Loucy (cell line): ENCODE data around the gene ZNF536.

Experiments
- H2AFZ ChIP-seq: fragments of 200-600 bp; sonication (generic); 2 replicates; pipeline ENCODE4 v1.6.0; 2016; ENCODE audit warnings: antibody characterized with exemption, mild to moderate bottlenecking, low read length, moderate library complexity
- H3F3A ChIP-seq: fragments of 200-600 bp; 2 replicates; pipeline ENCODE4 v1.6.0; 2016; ENCODE audit warnings: antibody characterized with exemption, low read depth, mild to moderate bottlenecking
- H3K27me3 ChIP-seq: fragments of 200-600 bp; sonication (generic); 2 replicates; pipeline ENCODE4 v1.6.1; 2014; ENCODE audit warnings: low read length, mild to moderate bottlenecking; ENCODE audit not compliant: insufficient read depth, poor library complexity, severe bottlenecking
- H3K36me3 ChIP-seq: fragments of 200-600 bp; sonication (generic); 2 replicates; pipeline ENCODE4 v1.6.1; 2016; ENCODE audit warnings: low read length; ENCODE audit not compliant: insufficient read depth
- H3K4me1 ChIP-seq: fragments of 200-600 bp; sonication (generic); 2 replicates; pipeline ENCODE4 v1.5.1; 2014; ENCODE audit warnings: low read length, mild to moderate bottlenecking; ENCODE audit not compliant: insufficient read depth, poor library complexity, severe bottlenecking
- H3K4me2 ChIP-seq: fragments of 200-600 bp; sonication (generic); 2 replicates; pipeline ENCODE4 v1.6.0; 2014; ENCODE audit warnings: antibody characterized with exemption, low read length, low read depth, mild to moderate bottlenecking; ENCODE audit not compliant: poor library complexity, severe bottlenecking
- H3K4me3 ChIP-seq: fragments of 200-600 bp; sonication (generic); 2 replicates; pipeline ENCODE4 v1.5.1; 2014; ENCODE audit warnings: low read length, mild to moderate bottlenecking, mixed read lengths; ENCODE audit not compliant: poor library complexity, severe bottlenecking
- H3K79me2 ChIP-seq: fragments of 200-600 bp; sonication (generic); 2 replicates; pipeline ENCODE4 v1.6.1; 2014; ENCODE audit warnings: low read length; ENCODE audit not compliant: insufficient read depth
- H3K9ac ChIP-seq: fragments of 200-600 bp; sonication (generic); 2 replicates; pipeline ENCODE4 v1.6.0; 2014; ENCODE audit warnings: mild to moderate bottlenecking, low read depth, low read length, moderate library complexity; ENCODE audit not compliant: poor library complexity, severe bottlenecking
- H3K9me2 ChIP-seq: fragments of 200-600 bp; sonication (generic); replicated peaks from 2 replicates; pipeline ENCODE4 v1.6.1; 2016; ENCODE audit warnings: low read depth, low read length, mixed read lengths
- H3K9me3 ChIP-seq: fragments of 200-600 bp; sonication (generic); 2 replicates; pipeline ENCODE4 v1.6.1; 2014; ENCODE audit warnings: mild to moderate bottlenecking, antibody characterized with exemption, low read length, low read depth; ENCODE audit not compliant: insufficient read depth
- H4K20me1 ChIP-seq: fragments of 200-600 bp; sonication (generic); 2 replicates; pipeline ENCODE4 v1.6.0; 2014; ENCODE audit warnings: antibody characterized with exemption, low read length, mild to moderate bottlenecking; ENCODE audit not compliant: insufficient read depth, poor library complexity, severe bottlenecking
- EZH2phosphoT487 ChIP-seq: fragments of 200-600 bp; IDR thresholded peaks from 2 replicates; pipeline ENCODE4 v1.6.1; 2018; ENCODE audit warnings: antibody characterized with exemption, mild to moderate bottlenecking, moderate library complexity, borderline replicate concordance
- TF ChIP-seq, protein P1 (sequence below): fragments of 200-600 bp; sonication (generic); conservative IDR thresholded peaks from 2 replicates; pipeline ENCODE4 v1.5.1; 2014; ENCODE audit warnings: mild to moderate bottlenecking, antibody characterized with exemption, low read length

The ZNF536 gene

GRCh38 chr19:30556230-30556711 is 184.1 kb downstream of the ZNF536 start:
- H3K79me2 ChIP-seq = no peaks in the 10 kb centered on the region
- H3K4me2 ChIP-seq = no peak overlapping the region

DNA sequence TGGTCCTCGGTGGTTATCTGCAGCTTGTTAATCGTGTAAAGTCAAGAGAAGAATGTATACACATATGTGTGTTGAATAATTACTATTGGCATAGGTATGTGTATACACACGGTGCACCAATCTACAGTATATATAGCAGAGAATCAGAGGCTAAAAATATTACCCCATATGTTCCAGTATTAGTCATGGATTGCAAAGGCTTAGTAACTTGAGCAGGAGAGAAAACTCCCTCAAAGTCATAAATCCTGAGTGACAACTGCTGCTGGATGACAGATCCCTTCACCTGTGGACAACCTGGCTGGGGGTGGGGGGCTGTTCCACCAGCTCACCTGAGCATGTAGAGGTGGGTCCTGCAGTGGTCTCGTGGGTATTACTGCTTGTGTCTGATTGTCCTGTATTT is 185.0 kb downstream of the ZNF536 start:
- no peaks in the 10 kb centered on the region for H3K27me3 ChIP-seq

More at GRCh38 chr19:30556230-30556711, 184.1 kb downstream of the ZNF536 start:
- Histone ChIP-seq H3K4me1 (no peaks in the 10 kb centered on the region), H4K20me1 (no peaks in the 10 kb centered on the region), H3K9ac (no peak overlapping the region), H3K9me3 (no peaks in the 10 kb centered on the region; the same call in 1 of the 2 replicates), H2AFZ (no peak overlapping the region), H3K27me3 (no peaks in the 10 kb centered on the region), H3K4me3 (no peak overlapping the region), H3K36me3 (no peaks in the 10 kb centered on the region), H3F3A (no peaks in the 10 kb centered on the region), H3K9me2 (no peaks in the 10 kb centered on the region)
- no peak for TF ChIP-seq EZH2phosphoT487
- TF ChIP-seq, protein P1, sequence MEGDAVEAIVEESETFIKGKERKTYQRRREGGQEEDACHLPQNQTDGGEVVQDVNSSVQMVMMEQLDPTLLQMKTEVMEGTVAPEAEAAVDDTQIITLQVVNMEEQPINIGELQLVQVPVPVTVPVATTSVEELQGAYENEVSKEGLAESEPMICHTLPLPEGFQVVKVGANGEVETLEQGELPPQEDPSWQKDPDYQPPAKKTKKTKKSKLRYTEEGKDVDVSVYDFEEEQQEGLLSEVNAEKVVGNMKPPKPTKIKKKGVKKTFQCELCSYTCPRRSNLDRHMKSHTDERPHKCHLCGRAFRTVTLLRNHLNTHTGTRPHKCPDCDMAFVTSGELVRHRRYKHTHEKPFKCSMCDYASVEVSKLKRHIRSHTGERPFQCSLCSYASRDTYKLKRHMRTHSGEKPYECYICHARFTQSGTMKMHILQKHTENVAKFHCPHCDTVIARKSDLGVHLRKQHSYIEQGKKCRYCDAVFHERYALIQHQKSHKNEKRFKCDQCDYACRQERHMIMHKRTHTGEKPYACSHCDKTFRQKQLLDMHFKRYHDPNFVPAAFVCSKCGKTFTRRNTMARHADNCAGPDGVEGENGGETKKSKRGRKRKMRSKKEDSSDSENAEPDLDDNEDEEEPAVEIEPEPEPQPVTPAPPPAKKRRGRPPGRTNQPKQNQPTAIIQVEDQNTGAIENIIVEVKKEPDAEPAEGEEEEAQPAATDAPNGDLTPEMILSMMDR = no peak

GRCh38 chr19:30557927-30558557 is 185.9 kb downstream of the ZNF536 start:
- Histone ChIP-seq H3K36me3 (no peaks in the 10 kb centered on the region), H3K4me2 (no peak overlapping the region), H3K9me3 (no peaks in the 10 kb centered on the region; the same call in 1 of the 2 replicates), H3K79me2 (no peaks in the 10 kb centered on the region), H3K4me3 (no peak overlapping the region), H3K9ac (no peak overlapping the region), H3K27me3 (no peaks in the 10 kb centered on the region), H3K4me1 (no peaks in the 10 kb centered on the region), H4K20me1 (no peaks in the 10 kb centered on the region), H2AFZ (no peak overlapping the region), H3K9me2 (no peaks in the 10 kb centered on the region), H3F3A (no peaks in the 10 kb centered on the region)
- no peak for TF ChIP-seq EZH2phosphoT487
- TF ChIP-seq, protein P1 = no peak

More for the DNA sequence above, 185.0 kb downstream of the ZNF536 start:
- H2AFZ ChIP-seq = no peak overlapping the region
- no peaks in the 10 kb centered on the region for H3K79me2 ChIP-seq
- TF ChIP-seq EZH2phosphoT487 = no peak
- TF ChIP-seq, protein P1 = no peak
- H3K4me3 ChIP-seq = no peak overlapping the region
- no peaks in the 10 kb centered on the region for H3K4me1 ChIP-seq
- H3K36me3 ChIP-seq = no peaks in the 10 kb centered on the region
- H3F3A ChIP-seq = no peaks in the 10 kb centered on the region
- no peak overlapping the region for H3K9ac ChIP-seq
- H3K4me2 ChIP-seq = no peak overlapping the region
- no peaks in the 10 kb centered on the region for H3K9me2 ChIP-seq
- no peaks in the 10 kb centered on the region for H4K20me1 ChIP-seq
- no peaks in the 10 kb centered on the region; the same call in 1 of the 2 replicates for H3K9me3 ChIP-seq
